Endothelial cell of umbilical vein (primary cell): Measurements from ENCODE around the gene EXOC3L1. TPM values are rescaled to one million over a fixed set of nuclear protein-coding genes. Genes with fewer than 3 reads are reported as not detected.
A peak's percentile ranks its signal among the peaks of the same experiment; 100 is the strongest.

Experiments
- BruUV-seq: library from RNA; stranded (reverse); fragments of 400-500 nt; replicated peaks from 2 replicates; lab custom pipeline; 2021; lab: Mats Ljungman, UMichigan
- CTCF ChIA-PET: fragments of 300-600, 350-600 bp; sonication (Branson Sonifier 250); formaldehyde crosslinking; loops from one replicate; lab custom pipeline; 2021; ENCODE audit warnings: antibody characterized with exemption, inconsistent platforms; lab: Charles Lee
- POLR2A ChIA-PET: fragments of 300-600, 350-600 bp; sonication (Branson Sonifier 250); formaldehyde crosslinking; loops from one replicate; lab custom pipeline; 2021; ENCODE audit warnings: antibody characterized with exemption, inconsistent platforms; lab: Charles Lee
- DNase-seq: peaks from one replicate; pipeline ENCODE4 v3.0.0-alpha.2; 2011; ENCODE audit warnings: low read depth, low spot score
- FAIRE-seq: peaks from 2 replicates; lab custom pipeline; 2011; peaks lifted over from hg19 to GRCh38; lab: Jason Lieb, UNC
- H2AFZ ChIP-seq: 2 replicates; pipeline ENCODE4 v1.6.0; 2012; ENCODE audit warnings: low read depth, low read length, control low read depth, inconsistent platforms
- H3K27ac ChIP-seq: 2 replicates; pipeline ENCODE4 v1.5.1; 2011; ENCODE audit warnings: low read depth, mild to moderate bottlenecking, control low read depth, low read length, moderate library complexity; ENCODE audit not compliant: insufficient read depth
- H3K27me3 ChIP-seq, 2 experiments: 2 replicates each; pipeline versions ENCODE4 v1.6.0 to v1.6.1; 2011; ENCODE audit warnings: low read length in 2 of 2, mixed read lengths in 1 of 2; ENCODE audit not compliant: control insufficient read depth in 2 of 2, insufficient read depth in 2 of 2
- H3K36me3 ChIP-seq, 2 experiments: 2 replicates in 1 of 2; 3 replicates in 1 of 2; pipeline ENCODE4 v1.5.1; 2011; ENCODE audit warnings: low read length in 2 of 2, mild to moderate bottlenecking in 1 of 2, moderate library complexity in 1 of 2; ENCODE audit not compliant: control insufficient read depth in 2 of 2, insufficient read depth in 2 of 2; ENCODE audit errors: extremely low read depth in 1 of 2
- H3K4me1 ChIP-seq: 3 replicates; pipeline ENCODE4 v1.5.1; 2011; ENCODE audit warnings: mild to moderate bottlenecking, low read length; ENCODE audit not compliant: control insufficient read depth, insufficient read depth; ENCODE audit errors: extremely low read depth
- H3K4me2 ChIP-seq: 2 replicates; pipeline ENCODE4 v1.6.1; 2011; ENCODE audit warnings: low read length, control low read depth, mixed read lengths; ENCODE audit not compliant: insufficient read depth
- H3K4me3 ChIP-seq, 3 experiments: fragments of 200-600 bp in 1 of 3; sonication (generic), shearing (Covaris generic) in 1 of 3; replicated peaks in 1 of 3; 2 replicates each; pipeline ENCODE4 v1.5.1; 2011 to 2016; ENCODE audit warnings: control low read depth in 3 of 3, low read length in 3 of 3, mild to moderate bottlenecking in 2 of 3, inconsistent platforms in 1 of 3, low read depth in 1 of 3, moderate library complexity in 1 of 3; ENCODE audit not compliant: insufficient read depth in 1 of 3
- H3K79me2 ChIP-seq: 2 replicates; pipeline ENCODE4 v1.6.0; 2012; ENCODE audit warnings: low read length, inconsistent platforms; ENCODE audit not compliant: control insufficient read depth, insufficient read depth
- H3K9ac ChIP-seq: replicated peaks from 2 replicates; pipeline ENCODE3; 2011; ENCODE audit warnings: low read length, control low read depth; ENCODE audit not compliant: insufficient read depth; ENCODE audit errors: extremely low read depth
- H3K9me1 ChIP-seq: replicated peaks from 3 replicates; pipeline ENCODE4 v1.6.0; 2011; ENCODE audit warnings: mild to moderate bottlenecking, low read length; ENCODE audit not compliant: control insufficient read depth, insufficient read depth; ENCODE audit errors: extremely low read depth
- H3K9me3 ChIP-seq: replicated peaks from 2 replicates; pipeline ENCODE4 v1.5.1; 2012; ENCODE audit warnings: low read length, inconsistent platforms; ENCODE audit not compliant: control insufficient read depth, insufficient read depth
- H4K20me1 ChIP-seq: replicated peaks from 2 replicates; pipeline ENCODE3; 2011; ENCODE audit warnings: mild to moderate bottlenecking, low read length; ENCODE audit not compliant: control insufficient read depth, insufficient read depth; ENCODE audit errors: extremely low read depth
- CTCF ChIP-seq, 2 donors: IDR thresholded peaks; 1 replicate in 1 of 2; 2 replicates in 1 of 2; pipeline ENCODE4 v1.5.1; 2011; ENCODE audit warnings: low read length in 2 of 2, mild to moderate bottlenecking in 2 of 2, moderate library complexity in 2 of 2, control low read depth in 1 of 2, inconsistent platforms in 1 of 2, low read depth in 1 of 2; ENCODE audit not compliant: insufficient read depth in 1 of 2; ENCODE audit errors: extremely low read depth in 1 of 2
- GATA2 ChIP-seq: IDR thresholded peaks from 2 replicates; pipeline ENCODE4 v1.7.0; 2011; ENCODE audit warnings: low read depth, mild to moderate bottlenecking, moderate library complexity, mixed read lengths, low read length; ENCODE audit not compliant: insufficient read length, insufficient read depth
- JUN ChIP-seq: IDR thresholded peaks from 2 replicates; pipeline ENCODE4 v1.6.1; 2011; ENCODE audit warnings: borderline replicate concordance, low read depth; ENCODE audit not compliant: insufficient read length, insufficient read depth
- MYC ChIP-seq: IDR thresholded peaks from one replicate; pipeline ENCODE4 v1.6.1; 2011; ENCODE audit warnings: mild to moderate bottlenecking, low read depth, low read length
- dilution Hi-C: fragments of 300-500 bp; cut with MboI; formaldehyde crosslinking; loops from one replicate; pipeline ENCODE4 v1.15.0; 2019; ENCODE audit warnings: low sequenced_read_pairs; ENCODE audit not compliant: extremely low pct_ligation_motif_present
- intact Hi-C: fragments of 100-400 bp; cut with micrococcal nuclease; formaldehyde crosslinking; loops from one replicate; pipeline ENCODE4 v1.10.0; 2022
- polyA plus RNA-seq, 4 experiments: library from polyadenylated mRNA; depleted of rRNA in 3 of 4; stranded (reverse) in 3 of 4; unstranded in 1 of 4; fragments of >200 nt; gene quantifications; 2 replicates each; pipeline versions ENCODE4 v1.2.1 to v1.2.3, GENCODE V29; 2011 to 2012; ENCODE audit warnings: missing spikeins in 1 of 4
- total RNA-seq: library from RNA; stranded (reverse); gene quantifications from 2 replicates; pipeline ENCODE4 v1.2.3, GENCODE V29; 2021

EXOC3L1 gene
- total and polyA plus RNA-seq, 2 donors (not counting 3 experiments of a cell fraction or from before 2014, with no cell fraction given), result 10.8 to 11.6 TPM

GRCh38 chr16:67190448-67191399, 788 bp upstream of the EXOC3L1 start:
- no peak overlapping the region for H2AFZ ChIP-seq
- H3K4me3 ChIP-seq, result no peak overlapping the region
- no peaks in the 10 kb centered on the region for H3K27me3 ChIP-seq
- H3K9me1 ChIP-seq, result no peaks in the 10 kb centered on the region
- H3K4me1 ChIP-seq, result peaks cover 36% of the 10 kb centered on the region
- dilution Hi-C loops (no loop called here), intact Hi-C loops (loop anchor here (5.0 to 10.0 kb wide), 2 partner anchors 37 to 204 kb away; partner anchors contain the start of genes TMEM208 and TPPP3)
- ChIA-PET CTCF (interaction anchor here (0.6 to 3.5 kb wide), 8 partner anchors 8 to 237 kb away, joined by 3 to 15 read pairs (median 4); partner anchors contain the start of genes CES3, ELMO3 and NOL3), POLR2A (no interaction called here)
- peaks cover 35% of the 10 kb centered on the region for H3K79me2 ChIP-seq
- H3K9me3 ChIP-seq, result no peaks in the 10 kb centered on the region
- peak overlapping the region; percentile 26 for H3K4me2 ChIP-seq
- DNase-seq (no peak), FAIRE-seq (peak; percentile 81)
- peak overlapping the region; percentile 27 for H3K27ac ChIP-seq
- H3K36me3 ChIP-seq, result peaks cover 2 to 13% of the 10 kb centered on the region in 2 experiments
- H4K20me1 ChIP-seq, result no peaks in the 10 kb centered on the region
- no TSS peak for BruUV-seq
- TF ChIP-seq CTCF (IDR thresholded peaks at IDR 0.05; ENCODE audit: extremely low read depth in 1 of 2, insufficient read depth in 1 of 2, low read depth in 1 of 2, low read length in 2 of 2) (no peak), JUN (peak; percentile 3)
- no peak overlapping the region for H3K9ac ChIP-seq

DNA sequence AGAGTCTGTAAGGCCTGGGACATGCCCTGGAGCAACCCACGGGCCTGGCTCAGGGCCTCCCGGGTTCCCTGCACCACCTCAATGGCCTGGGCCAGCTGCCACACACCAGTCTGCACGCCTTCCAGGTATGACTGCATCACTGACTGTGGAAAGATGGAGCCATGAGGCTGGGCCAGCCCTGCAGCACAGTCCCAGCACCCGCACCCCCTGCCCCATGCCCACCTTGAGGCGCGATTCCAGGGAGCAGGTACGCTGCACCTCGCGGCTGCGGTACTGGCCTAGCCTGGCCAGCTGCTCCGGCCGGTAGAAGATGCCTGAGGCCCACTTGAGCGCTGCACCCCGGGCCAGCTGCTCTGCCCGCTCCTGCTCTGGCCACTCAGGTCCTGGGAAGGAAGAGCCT, 1.1 kb downstream of the EXOC3L1 start:
- Histone ChIP-seq H3K4me2 (no peak overlapping the region), H3K27ac (no peak overlapping the region), H3K9me1 (no peaks in the 10 kb centered on the region), H3K9ac (no peak overlapping the region), H3K79me2 (peaks cover 17% of the 10 kb centered on the region), H3K36me3 (no peaks in the 10 kb centered on the region), H3K4me1 (peaks cover 40% of the 10 kb centered on the region), H4K20me1 (no peaks in the 10 kb centered on the region), H3K27me3 (no peaks in the 10 kb centered on the region), H3K4me3 (no peak overlapping the region), H2AFZ (no peak overlapping the region), H3K9me3 (no peaks in the 10 kb centered on the region)
- POLR2A ChIA-PET, result no interaction called here
- no peak for FAIRE-seq
- no peak for DNase-seq
- CTCF ChIA-PET, result interaction anchor here (1.4 to 3.5 kb wide), 3 partner anchors 10 to 171 kb away, joined by 3 to 15 read pairs (median 11); partner anchors contain the start of gene ELMO3
- dilution Hi-C loops (no loop called here), intact Hi-C loops (no loop called here)
- TF ChIP-seq MYC (no peak), JUN (no peak), GATA2 (no peak)
- no TSS peak for BruUV-seq
